GM12878 (cell line): ENCODE results near the gene TMCC2. TPM values are rescaled to one million over a fixed set of nuclear protein-coding genes. Genes with fewer than 3 reads are reported as not detected.

Experiments used
- ATAC-seq: fragments of 200-7000 bp; cut with Tn5 transposase; 3 replicates; pipeline ENCODE4 v1.9.1; 2020; ENCODE audit warnings: mild to moderate bottlenecking, moderate library complexity
- BruUV-seq: library from RNA; stranded (reverse); fragments of 400-500 nt; replicated peaks from 2 replicates; lab custom pipeline; 2021; lab: Mats Ljungman, UMichigan
- CTCF ChIA-PET: fragments of 300-600 bp; sonication (Branson Sonifier 250); formaldehyde crosslinking; extraction: SDS; loops from one replicate; lab custom pipeline; 2021; ENCODE audit warnings: inconsistent platforms; lab: Yijun Ruan, JAX
- POLR2A ChIA-PET: fragments of 350-600 bp; formaldehyde crosslinking; extraction: SDS; loops from one replicate; lab custom pipeline; 2021; ENCODE audit warnings: inconsistent platforms; lab: Charles Lee
- RAD21 ChIA-PET: fragments of 300-600 bp; sonication (Branson Sonifier 250); formaldehyde crosslinking; loops from one replicate; lab custom pipeline; 2023; ENCODE audit warnings: antibody characterized with exemption; ENCODE audit not compliant: unreplicated experiment; lab: Charles Lee
- SMC1A ChIA-PET: fragments of 300-600 bp; sonication (Branson Sonifier 250); formaldehyde crosslinking; loops from one replicate; lab custom pipeline; 2023; ENCODE audit not compliant: unreplicated experiment, uncharacterized antibody; lab: Charles Lee
- DNase-seq: peaks from one replicate; pipeline ENCODE4 v3.0.0-alpha.2; 2011; ENCODE audit warnings: low read depth, low spot score
- FAIRE-seq: peaks from 3 replicates; lab custom pipeline; 2011; peaks lifted over from hg19 to GRCh38; lab: Jason Lieb, UNC
- H2AFZ ChIP-seq: 2 replicates; pipeline ENCODE4 v1.6.0; 2011; ENCODE audit warnings: low read depth, low read length, control low read depth; ENCODE audit not compliant: control insufficient read depth
- H3K27ac ChIP-seq: 2 replicates; pipeline ENCODE4 v1.5.1; 2011; ENCODE audit warnings: control low read depth; ENCODE audit not compliant: control insufficient read depth, insufficient read depth
- H3K27me3 ChIP-seq, 2 experiments: replicated peaks in 1 of 2; 2 replicates each; pipeline versions ENCODE4 v1.6.0 to v1.6.1; 2011; ENCODE audit warnings: low read length in 1 of 2; ENCODE audit not compliant: control insufficient read depth in 2 of 2, insufficient read depth in 2 of 2
- H3K36me3 ChIP-seq, 2 experiments: 2 replicates each; pipeline ENCODE4 v1.5.1; 2011; ENCODE audit warnings: low read length in 1 of 2; ENCODE audit not compliant: control insufficient read depth in 2 of 2, insufficient read depth in 2 of 2
- H3K4me1 ChIP-seq: 2 replicates; pipeline ENCODE4 v1.6.1; 2011; ENCODE audit warnings: mild to moderate bottlenecking, low read length, moderate library complexity, mixed read lengths; ENCODE audit not compliant: control insufficient read depth, insufficient read depth
- H3K4me2 ChIP-seq: 2 replicates; pipeline ENCODE4 v1.6.0; 2011; ENCODE audit warnings: control low read depth; ENCODE audit not compliant: control insufficient read depth, insufficient read depth
- H3K4me3 ChIP-seq: fragments of 200-600 bp; sonication (generic); 2 replicates; pipeline ENCODE4 v1.5.1; 2016
- H3K79me2 ChIP-seq: 2 replicates; pipeline ENCODE4 v1.6.0; 2011; ENCODE audit warnings: low read length; ENCODE audit not compliant: control insufficient read depth, insufficient read depth
- H3K9ac ChIP-seq: 2 replicates; pipeline ENCODE4 v1.8.0; 2011; ENCODE audit warnings: low read length, control low read depth, mixed read lengths; ENCODE audit not compliant: control insufficient read depth, insufficient read depth
- H3K9me3 ChIP-seq: replicated peaks from 3 replicates; pipeline ENCODE4 v1.5.1; 2011; ENCODE audit warnings: mild to moderate bottlenecking, low read length; ENCODE audit not compliant: control insufficient read depth, insufficient read depth
- H4K20me1 ChIP-seq: 2 replicates; pipeline ENCODE4 v1.6.0; 2011; ENCODE audit not compliant: control insufficient read depth, insufficient read depth
- ETV6 ChIP-seq, 2 experiments: fragments of 450-650 bp in 1 of 2; IDR thresholded peaks in 1 of 2; conservative IDR thresholded peaks in 1 of 2; 2 replicates each; pipeline ENCODE4 v1.6.1; 2014; ENCODE audit warnings: antibody characterized with exemption in 1 of 2, borderline replicate concordance in 1 of 2, low read depth in 1 of 2, mild to moderate bottlenecking in 1 of 2, moderate library complexity in 1 of 2
- NBN ChIP-seq: fragments of 450-650 bp; IDR thresholded peaks from 2 replicates; pipeline ENCODE4 v1.6.1; 2016
- WGBS: methylation state at CpG from one replicate; pipeline ENCODE4 v1.1.6; 2016; ENCODE audit warnings: low lambda C conversion rate; ENCODE audit not compliant: insufficient replicate concordance, insufficient coverage; ENCODE audit errors: missing lambda C conversion rate; 5-methylcytosine and 5-hydroxymethylcytosine counted together
- in situ Hi-C: fragments of 300-500 bp; cut with MboI; formaldehyde crosslinking; loops from 9 replicates; pipeline ENCODE4 v1.14.3; 2018; ENCODE audit warnings: mixed read lengths
- intact Hi-C: fragments of 100-400 bp; cut with micrococcal nuclease; formaldehyde crosslinking; loops from one replicate; pipeline ENCODE4 v1.14.2; 2022; ENCODE audit not compliant: unreplicated experiment
- polyA plus RNA-seq, 11 experiments: library from polyadenylated mRNA; depleted of rRNA in 4 of 11; unstranded in 6 of 11; stranded (reverse) in 5 of 11; fragments of >200 nt; fragmentation: Nextera tagmentation in 4 of 11; fragmentation: Illumina TruSeq in 1 of 11; extraction: Ambion mirVana in 4 of 11; extraction: Trizol in 1 of 11; gene quantifications; 1 replicate in 1 of 11; 2 replicates in 10 of 11; pipeline versions ENCODE4 v1.2.1 to v1.2.3, GENCODE V29; 2011 to 2016; ENCODE audit warnings: inconsistent platforms in 2 of 11, missing spikeins in 2 of 11, low read depth in 1 of 11
- total RNA-seq, 4 experiments: library from RNA; depleted of rRNA in 3 of 4; stranded (reverse); fragments of >200 nt in 3 of 4; fragmentation: Illumina TruSeq in 1 of 4; extraction: Trizol in 1 of 4; gene quantifications; 2 replicates each; pipeline versions ENCODE4 v1.2.1 to v1.2.3, GENCODE V29; 2013 to 2021
- TF ChIP-seq, protein P1 (sequence below): fragments of 450-650 bp; IDR thresholded peaks from 2 replicates; pipeline ENCODE4 v1.6.1; 2017; ENCODE audit warnings: low read depth, mild to moderate bottlenecking, moderate library complexity
- TF ChIP-seq, protein P2 (sequence below): fragments of 450-650 bp; IDR thresholded peaks from 2 replicates; pipeline ENCODE4 v1.6.1; 2017; ENCODE audit warnings: mild to moderate bottlenecking, moderate library complexity

Gene TMCC2
- total and polyA plus RNA-seq, 10 of the 15 experiments (the other 5 are each of a cell fraction or from before 2014, with no cell fraction given): 0.06 to 2.3 (median 0.76) TPM

DNA sequence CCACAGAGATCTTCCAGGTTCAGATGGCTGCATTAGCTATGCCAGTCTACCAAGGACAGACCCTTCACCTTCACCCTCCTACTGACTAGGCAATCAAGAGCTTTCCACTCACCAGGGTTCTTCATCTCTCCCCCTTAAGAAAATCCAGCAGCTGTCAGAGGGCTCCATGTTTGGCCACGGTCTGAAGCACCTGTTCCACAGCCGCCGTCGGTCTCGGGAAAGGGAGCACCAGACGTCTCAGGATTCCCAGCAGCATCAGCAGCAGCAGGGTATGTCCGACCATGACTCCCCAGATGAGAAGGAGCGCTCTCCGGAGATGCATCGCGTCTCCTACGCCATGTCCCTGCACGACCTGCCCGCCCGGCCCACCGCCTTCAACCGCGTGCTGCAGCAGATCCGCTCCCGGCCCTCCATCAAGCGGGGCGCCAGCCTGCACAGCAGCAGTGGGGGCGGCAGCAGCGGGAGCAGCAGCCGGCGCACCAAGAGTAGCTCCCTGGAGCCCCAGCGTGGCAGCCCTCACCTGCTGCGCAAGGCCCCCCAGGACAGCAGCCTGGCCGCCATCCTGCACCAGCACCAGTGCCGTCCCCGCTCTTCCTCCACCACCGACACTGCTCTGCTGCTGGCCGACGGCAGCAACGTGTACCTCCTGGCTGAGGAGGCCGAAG lies 13.8 kb downstream of the TMCC2 start:
- Histone ChIP-seq H3K27me3 (no peaks in the 10 kb centered on the region; a peak in 3 of 4 replicates), H2AFZ (no peak overlapping the region), H3K79me2 (no peaks in the 10 kb centered on the region), H3K4me1 (peaks cover 11% of the 10 kb centered on the region), H4K20me1 (no peaks in the 10 kb centered on the region), H3K4me3 (no peak overlapping the region), H3K9me3 (no peaks in the 10 kb centered on the region), H3K27ac (no peak overlapping the region), H3K36me3 (no peaks in the 10 kb centered on the region), H3K4me2 (no peak overlapping the region), H3K9ac (no peak overlapping the region)
- ChIA-PET CTCF (interaction anchor here (1.1 to 22.4 kb wide), 3 partner anchors 9 to 180 kb away, joined by 3 to 836 read pairs (median 836); partner anchors contain the start of gene TMCC2), SMC1A (interaction anchor here (11.6 to 11.7 kb wide), 2 partner anchors 12 to 13 kb away, joined by 110 to 154 read pairs; partner anchors contain the start of gene TMCC2), RAD21 (interaction anchor here (5.4 to 24.5 kb wide), 2 partner anchors 11 to 13 kb away, joined by 70 to 728 read pairs; partner anchors contain the start of gene TMCC2), POLR2A (interaction anchor here (0.6 kb wide), 1 partner anchor 430 kb away, joined by 3 read pairs; no protein-coding TSS in a partner anchor)
- no TSS peak for BruUV-seq
- in situ Hi-C loops: no loop called here
- ATAC-seq: no peak
- 64% methylated on average over 36 of the region's 36 CpGs for WGBS
- intact Hi-C loops: no loop called here
- TF ChIP-seq NBN (no peak), ETV6 (conservative IDR thresholded peaks at IDR 0.05 in 1 of 2, IDR thresholded peaks at IDR 0.05 in 1 of 2; ENCODE audit: borderline replicate concordance in 1 of 2, low read depth in 1 of 2) (no peak)
- TF ChIP-seq, protein P1, sequence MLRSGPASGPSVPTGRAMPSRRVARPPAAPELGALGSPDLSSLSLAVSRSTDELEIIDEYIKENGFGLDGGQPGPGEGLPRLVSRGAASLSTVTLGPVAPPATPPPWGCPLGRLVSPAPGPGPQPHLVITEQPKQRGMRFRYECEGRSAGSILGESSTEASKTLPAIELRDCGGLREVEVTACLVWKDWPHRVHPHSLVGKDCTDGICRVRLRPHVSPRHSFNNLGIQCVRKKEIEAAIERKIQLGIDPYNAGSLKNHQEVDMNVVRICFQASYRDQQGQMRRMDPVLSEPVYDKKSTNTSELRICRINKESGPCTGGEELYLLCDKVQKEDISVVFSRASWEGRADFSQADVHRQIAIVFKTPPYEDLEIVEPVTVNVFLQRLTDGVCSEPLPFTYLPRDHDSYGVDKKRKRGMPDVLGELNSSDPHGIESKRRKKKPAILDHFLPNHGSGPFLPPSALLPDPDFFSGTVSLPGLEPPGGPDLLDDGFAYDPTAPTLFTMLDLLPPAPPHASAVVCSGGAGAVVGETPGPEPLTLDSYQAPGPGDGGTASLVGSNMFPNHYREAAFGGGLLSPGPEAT: no peak
- TF ChIP-seq, protein P2, sequence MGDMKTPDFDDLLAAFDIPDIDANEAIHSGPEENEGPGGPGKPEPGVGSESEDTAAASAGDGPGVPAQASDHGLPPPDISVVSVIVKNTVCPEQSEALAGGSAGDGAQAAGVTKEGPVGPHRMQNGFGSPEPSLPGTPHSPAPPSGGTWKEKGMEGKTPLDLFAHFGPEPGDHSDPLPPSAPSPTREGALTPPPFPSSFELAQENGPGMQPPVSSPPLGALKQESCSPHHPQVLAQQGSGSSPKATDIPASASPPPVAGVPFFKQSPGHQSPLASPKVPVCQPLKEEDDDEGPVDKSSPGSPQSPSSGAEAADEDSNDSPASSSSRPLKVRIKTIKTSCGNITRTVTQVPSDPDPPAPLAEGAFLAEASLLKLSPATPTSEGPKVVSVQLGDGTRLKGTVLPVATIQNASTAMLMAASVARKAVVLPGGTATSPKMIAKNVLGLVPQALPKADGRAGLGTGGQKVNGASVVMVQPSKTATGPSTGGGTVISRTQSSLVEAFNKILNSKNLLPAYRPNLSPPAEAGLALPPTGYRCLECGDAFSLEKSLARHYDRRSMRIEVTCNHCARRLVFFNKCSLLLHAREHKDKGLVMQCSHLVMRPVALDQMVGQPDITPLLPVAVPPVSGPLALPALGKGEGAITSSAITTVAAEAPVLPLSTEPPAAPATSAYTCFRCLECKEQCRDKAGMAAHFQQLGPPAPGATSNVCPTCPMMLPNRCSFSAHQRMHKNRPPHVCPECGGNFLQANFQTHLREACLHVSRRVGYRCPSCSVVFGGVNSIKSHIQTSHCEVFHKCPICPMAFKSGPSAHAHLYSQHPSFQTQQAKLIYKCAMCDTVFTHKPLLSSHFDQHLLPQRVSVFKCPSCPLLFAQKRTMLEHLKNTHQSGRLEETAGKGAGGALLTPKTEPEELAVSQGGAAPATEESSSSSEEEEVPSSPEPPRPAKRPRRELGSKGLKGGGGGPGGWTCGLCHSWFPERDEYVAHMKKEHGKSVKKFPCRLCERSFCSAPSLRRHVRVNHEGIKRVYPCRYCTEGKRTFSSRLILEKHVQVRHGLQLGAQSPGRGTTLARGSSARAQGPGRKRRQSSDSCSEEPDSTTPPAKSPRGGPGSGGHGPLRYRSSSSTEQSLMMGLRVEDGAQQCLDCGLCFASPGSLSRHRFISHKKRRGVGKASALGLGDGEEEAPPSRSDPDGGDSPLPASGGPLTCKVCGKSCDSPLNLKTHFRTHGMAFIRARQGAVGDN: no peak
- no peak for DNase-seq
- FAIRE-seq: no peak
